Measurements from ENCODE around the gene VIPAS39. TPM values are rescaled to one million over a fixed set of nuclear protein-coding genes. Genes with fewer than 3 reads are reported as not detected.

The VIPAS39 gene
- total and polyA plus RNA-seq, 12 donors: 11.2 to 36.3 (median 18.9) TPM

- Histone ChIP-seq H3K27me3 (no peaks in the 10 kb centered on the region), H3K4me1 (replicated peaks in 1 of 2) (peaks cover 4 to 22% of the 10 kb centered on the region in 2 donors), H3K27ac (no peak overlapping the region), H3K9me3 (replicated peaks in 1 of 3) (no peaks in the 10 kb centered on the region), H3K4me3 (peak overlapping the region in 1 of 4 donors; percentile 77), H3K36me3 (replicated peaks in 1 of 2) (peaks cover 0 to 28% of the 10 kb centered on the region in 2 donors)
- no peak for DNase-seq
- intact Hi-C loops (cut with DNase I): loop anchor here (5.0 to 10.0 kb wide), 2 partner anchors 96 to 99 kb away; no protein-coding TSS in a partner anchor
- 59 to 67% (median 65%) methylated on average over 2 of the region's 2 CpGs for WGBS, 4 donors
- TF ChIP-seq CTCF (IDR thresholded peaks at IDR 0.05): no peak
- TF ChIP-seq POLR2A (IDR thresholded peaks at IDR 0.05): no peak
Measured at GRCh38 chr14:77455966-77456640, 1.3 kb downstream of the VIPAS39 start.

- no peak for DNase-seq
- TF ChIP-seq POLR2A (IDR thresholded peaks at IDR 0.05) (no peak), CTCF (IDR thresholded peaks at IDR 0.05) (no peak)
- Histone ChIP-seq H3K27ac (no peak overlapping the region), H3K9me3 (replicated peaks in 1 of 3) (no peaks in the 10 kb centered on the region), H3K36me3 (replicated peaks in 1 of 2) (peaks cover 0 to 55% of the 10 kb centered on the region in 2 donors), H3K27me3 (no peaks in the 10 kb centered on the region), H3K4me3 (no peak overlapping the region), H3K4me1 (replicated peaks in 1 of 2) (no peaks in the 10 kb centered on the region)
- intact Hi-C loops (cut with DNase I): no loop called here
- WGBS, 4 donors: 85 to 91% (median 89%) methylated on average over 2 of the region's 2 CpGs
Measured at GRCh38 chr14:77442196-77442595, 15.2 kb downstream of the VIPAS39 start.

- intact Hi-C loops (cut with DNase I): no loop called here
- peaks cover 0 to 68% of the 10 kb centered on the region in 2 donors for H3K36me3 ChIP-seq (replicated peaks in 1 of 2)
- no peaks in the 10 kb centered on the region for H3K4me1 ChIP-seq (replicated peaks in 1 of 2)
- 91 to 98% (median 94%) methylated on average over 4 of the region's 4 CpGs for WGBS, 4 donors
- no peaks in the 10 kb centered on the region for H3K9me3 ChIP-seq (replicated peaks in 1 of 3)
- no peak overlapping the region for H3K27ac ChIP-seq
- TF ChIP-seq CTCF (IDR thresholded peaks at IDR 0.05): no peak
- no peak for TF ChIP-seq POLR2A (IDR thresholded peaks at IDR 0.05)
- H3K27me3 ChIP-seq: no peaks in the 10 kb centered on the region
- no peak overlapping the region for H3K4me3 ChIP-seq
- DNase-seq: no peak
Measured at GRCh38 chr14:77439861-77440260, 17.5 kb downstream of the VIPAS39 start.

GRCh38 chr14:77438596-77438995 is 18.8 kb downstream of the VIPAS39 start:
- H3K36me3 ChIP-seq (replicated peaks in 1 of 2): peaks cover 0 to 70% of the 10 kb centered on the region in 2 donors
- no peak overlapping the region for H3K4me3 ChIP-seq
- no peak overlapping the region for H3K27ac ChIP-seq
- intact Hi-C loops (cut with DNase I): no loop called here
- no peak for DNase-seq
- H3K4me1 ChIP-seq (replicated peaks in 1 of 2): no peaks in the 10 kb centered on the region
- no peaks in the 10 kb centered on the region for H3K27me3 ChIP-seq
- WGBS, 4 donors: 97 to 99% (median 98%) methylated on average over 1 of the region's 1 CpG
- H3K9me3 ChIP-seq (replicated peaks in 1 of 3): no peaks in the 10 kb centered on the region
- TF ChIP-seq POLR2A (IDR thresholded peaks at IDR 0.05) (no peak), CTCF (IDR thresholded peaks at IDR 0.05) (no peak)
